K562 treated with DMSO at 1 percent for 12 hours (cell line): Measurements from ENCODE around the gene OR51M1. TPM values are rescaled to one million over a fixed set of nuclear protein-coding genes. Genes with fewer than 3 reads are reported as not detected.

Experiments
- total RNA-seq: library from RNA; unstranded; fragments of 300-600 nt; gene quantifications from 2 replicates; pipeline ENCODE4 v1.2.3, GENCODE V29; 2022; ENCODE audit not compliant: insufficient read depth

Gene OR51M1
- total RNA-seq, result not detected in 2 replicates

DNA sequence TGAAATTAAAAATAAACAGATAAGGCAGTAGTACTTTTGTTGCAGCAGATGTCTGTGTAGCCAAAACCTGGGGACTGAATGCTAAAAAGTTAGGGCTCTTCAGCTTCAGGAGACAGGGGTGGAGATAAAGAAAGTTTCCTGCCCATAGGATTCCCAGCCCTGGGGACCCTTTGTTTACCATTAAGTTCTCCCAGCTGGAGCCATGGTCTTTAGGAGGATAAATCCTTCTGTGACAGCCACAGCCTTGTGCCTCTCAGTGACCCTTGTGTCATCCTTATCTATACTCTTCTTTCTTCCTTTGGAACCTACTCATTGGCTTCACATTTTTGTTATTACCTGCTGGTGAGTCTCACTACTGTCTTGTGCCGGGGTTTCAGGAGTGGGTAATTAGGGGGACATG, at the start of gene OR51M1:
Gene OR51M1, plus strand, starts transcription at position 237 of the 400 bp plus-strand sequence. CDS start 5,587 bp downstream, outside the sequence.

DNA sequence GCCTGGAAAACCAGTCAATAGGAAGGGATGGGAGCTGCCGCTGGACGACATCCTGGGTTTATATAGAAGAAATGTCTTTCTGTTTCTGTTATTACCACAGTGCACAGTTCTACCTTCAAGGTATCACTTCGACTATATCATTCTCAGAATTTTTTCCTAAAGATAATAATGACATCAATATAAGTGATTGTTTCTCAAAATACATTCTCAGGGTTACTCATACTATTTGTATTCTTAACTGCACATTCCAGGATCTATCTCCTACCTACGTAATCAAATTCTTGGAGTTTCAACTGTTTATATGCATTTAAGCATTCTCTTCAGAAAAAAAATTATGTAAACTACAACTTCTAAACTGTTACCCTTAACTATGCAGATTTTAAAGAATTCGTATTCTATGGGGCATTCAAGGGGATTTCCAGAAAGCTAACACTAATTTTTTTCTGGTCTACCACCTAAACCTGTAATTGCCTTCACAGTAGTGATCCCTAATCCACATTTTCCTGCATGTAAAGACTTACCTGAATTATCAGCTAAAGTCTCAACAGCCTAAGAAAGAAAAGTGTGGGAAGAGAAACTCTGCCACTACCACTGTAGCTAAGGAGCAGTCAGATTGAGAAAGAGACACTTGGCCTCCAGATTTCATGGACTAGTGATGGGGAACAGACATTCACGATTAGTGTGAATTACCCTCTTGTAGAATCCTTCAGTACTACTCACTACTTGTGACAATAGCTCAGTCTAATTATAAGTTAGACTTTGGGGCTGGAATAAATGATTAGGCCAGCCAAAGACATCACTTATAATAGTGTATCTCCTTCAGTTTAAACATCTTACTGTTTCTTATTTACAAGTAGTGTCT, 39.9 kb upstream of the OR51M1 start, which contains the start of gene OR51B5:
Gene OR51B5, minus strand, starts transcription at position 51 of the 862 bp plus-strand sequence. Its CDS starts 0 bp downstream, at position 51.

GRCh38 chr11:5351208-5351607, 32.4 kb upstream of the OR51M1 start, which contains the start of gene OR51B6:
Gene OR51B6, plus strand, starts transcription at chr11:5351508. Its CDS starts 0 bp downstream, at chr11:5351508.

GRCh38 chr11:5421811-5422210, 38.2 kb downstream of the OR51M1 start, which contains the start of gene OR51Q1:
Gene OR51Q1, plus strand, starts transcription at chr11:5422111. Its CDS starts 90 bp downstream, at chr11:5422201.

GRCh38 chr11:5441414-5441813, 57.8 kb downstream of the OR51M1 start, which contains the start of gene OR51I1:
Gene OR51I1, minus strand, starts transcription at chr11:5441514. Its CDS starts 0 bp downstream, at chr11:5441514.

Other genes with a start within 250 kb of the OR51M1 start
- gene OR52A5, start 245.5 kb upstream of the OR51M1 start, total RNA-seq, result 0.20 TPM in 1 of 2 replicates, not detected in the other
- gene OR52A1, start 229.1 kb upstream of the OR51M1 start, total RNA-seq, result not detected in 2 replicates
- not detected in 2 replicates for gene OR51V1, start 183.1 kb upstream of the OR51M1 start, total RNA-seq
- not detected in 2 replicates for gene HBB, start 156.7 kb upstream of the OR51M1 start, total RNA-seq
- gene HBD, start 149.3 kb upstream of the OR51M1 start, total RNA-seq, result 3.1 and 8.7 TPM in 2 replicates
- gene HBG1, start 134.0 kb upstream of the OR51M1 start, total RNA-seq, result 306 and 577 TPM in 2 replicates
- 1,639 and 2,641 TPM in 2 replicates for gene HBG2, start 129.0 kb upstream of the OR51M1 start, total RNA-seq
- 1,099 and 1,561 TPM in 2 replicates for gene HBE1, start 113.9 kb upstream of the OR51M1 start, total RNA-seq
- gene OR51B4, start 81.9 kb upstream of the OR51M1 start, total RNA-seq, result 17.7 and 70.6 TPM in 2 replicates
- gene OR51B2, start 59.5 kb upstream of the OR51M1 start, total RNA-seq, result 2.2 TPM in 1 of 2 replicates, not detected in the other
- gene OR51B5, start 40.3 kb upstream of the OR51M1 start, total RNA-seq, result 36.4 and 64.3 TPM in 2 replicates
- not detected in 2 replicates for gene OR51B6, start 32.3 kb upstream of the OR51M1 start, total RNA-seq
- not detected in 2 replicates for gene OR51Q1, start 38.3 kb downstream of the OR51M1 start, total RNA-seq
- not detected in 2 replicates for gene OR51I1, start 57.7 kb downstream of the OR51M1 start, total RNA-seq
- gene OR51I2, start 65.5 kb downstream of the OR51M1 start, total RNA-seq, result not detected in 2 replicates
- not detected in 2 replicates for gene OR52D1, start 104.9 kb downstream of the OR51M1 start, total RNA-seq
- gene UBQLN3, start 126.1 kb downstream of the OR51M1 start, total RNA-seq, result not detected in 2 replicates
- gene UBQLNL, start 132.9 kb downstream of the OR51M1 start, total RNA-seq, result 0.63 TPM in 1 of 2 replicates, not detected in the other
- gene OR52H1, start 164.7 kb downstream of the OR51M1 start, total RNA-seq, result 0.78 TPM in 1 of 2 replicates, not detected in the other
- gene OR52B6, start 197.1 kb downstream of the OR51M1 start, total RNA-seq, result not detected in 2 replicates
- gene TRIM6, start 212.8 kb downstream of the OR51M1 start, total RNA-seq, result 9.7 and 20.8 TPM in 2 replicates
- gene TRIM34, start 241.2 kb downstream of the OR51M1 start, total RNA-seq, result 0.94 and 4.2 TPM in 2 replicates